Activated CD8-positive, alpha-beta memory T cell treated with anti-CD3 and anti-CD28 coated beads, Interleukin-2, amount 50 U/mL, for 1 hour (primary cell): Measurements from ENCODE around the gene UBR2.
"Not testable (repeated sequence)": the region's sequence is repeated elsewhere in the genome, so short reads cannot be mapped to it uniquely, and the experiment has no call there.

Source experiments
- DNase-seq: peaks from one replicate; pipeline ENCODE4 v3.0.0-alpha.2; 2020; ENCODE audit errors: extremely low read depth

The UBR2 gene

DNA sequence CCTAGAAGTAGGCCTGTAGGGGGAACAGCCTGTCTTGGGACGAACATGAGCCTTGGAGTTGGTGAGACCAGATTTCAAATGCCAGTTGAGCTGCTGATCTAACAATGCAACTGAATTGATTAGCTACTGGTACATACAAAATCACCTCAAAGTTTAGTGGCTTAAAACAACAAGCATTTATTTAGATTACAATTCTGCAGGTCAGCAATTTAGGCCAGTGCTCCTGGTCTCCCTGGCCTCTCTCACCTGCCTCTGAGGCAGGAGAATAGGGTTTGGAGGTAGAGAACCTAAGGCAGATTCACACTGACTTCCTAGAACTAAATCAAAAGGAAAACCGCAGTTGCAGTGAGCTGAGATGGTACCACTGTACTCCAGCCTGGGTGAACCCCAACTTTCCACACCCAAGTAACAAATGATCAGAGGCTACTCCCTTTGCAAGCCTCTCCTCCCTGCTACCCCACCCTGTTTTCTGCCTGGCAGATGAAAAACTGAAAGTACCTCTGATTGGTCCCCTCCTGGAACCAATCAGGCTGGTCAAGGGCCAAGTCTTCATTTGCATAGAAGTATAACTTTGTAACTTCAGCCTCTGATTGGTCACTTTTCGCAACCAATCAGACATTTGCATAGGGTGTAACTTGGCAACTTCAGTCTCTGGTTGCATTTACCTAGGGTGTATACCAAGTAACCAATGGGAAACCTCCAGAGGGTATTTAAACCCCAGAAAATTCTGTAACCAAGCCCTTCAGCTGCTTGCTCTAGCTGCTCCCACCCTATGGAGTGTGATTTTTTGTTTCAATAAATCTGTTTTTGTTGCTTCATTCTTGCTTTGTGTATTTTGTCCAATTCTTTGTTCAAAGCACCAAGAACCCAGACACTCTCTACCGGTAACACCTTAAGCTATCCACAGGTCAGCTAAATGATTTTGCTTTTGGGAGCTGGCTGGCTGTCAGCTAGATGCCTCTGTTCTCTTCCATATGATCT is 8.1 kb upstream of the UBR2 start:
- no peak for DNase-seq

DNA sequence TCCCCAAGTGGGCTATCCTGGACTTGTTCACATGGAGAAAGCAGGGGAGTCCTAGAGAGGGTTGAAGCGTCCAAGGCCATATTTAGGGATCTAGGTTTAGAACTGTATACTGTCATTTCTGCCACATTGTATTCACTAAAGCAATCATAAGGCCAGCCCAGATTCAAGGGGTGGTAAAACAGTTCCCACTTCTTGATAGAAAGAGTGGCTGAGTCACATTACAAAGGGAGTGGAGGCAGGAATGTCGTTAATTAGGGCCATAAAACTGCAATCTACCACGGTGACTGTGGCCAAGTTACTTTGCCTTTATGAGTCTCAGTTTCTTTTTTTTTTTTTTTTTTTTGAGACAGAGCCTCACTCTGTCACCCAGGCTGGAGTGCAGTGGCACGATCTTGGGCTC is 7.4 kb upstream of the UBR2 start:
- DNase-seq = no peak

DNA sequence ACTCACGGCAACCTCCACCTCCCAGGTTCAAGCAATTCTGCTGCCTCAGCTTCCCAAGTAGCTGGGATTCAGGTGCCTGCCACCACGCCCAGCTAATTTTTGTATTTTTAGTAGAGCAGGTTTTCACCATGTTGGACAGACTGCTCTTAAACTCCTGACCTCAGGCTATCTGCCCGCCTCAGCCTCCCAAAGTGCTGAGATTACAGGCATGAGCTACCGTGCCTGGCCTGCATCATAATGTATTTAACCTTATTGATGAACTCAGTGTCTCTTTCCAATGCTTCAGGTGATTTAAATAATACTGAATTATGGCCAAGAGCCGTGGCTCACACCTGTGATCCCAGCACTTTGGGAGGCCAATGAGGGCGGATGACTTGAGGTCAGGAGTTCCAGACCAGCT is 4.6 kb upstream of the UBR2 start:
- not testable (repeated sequence) for DNase-seq

- no peak for DNase-seq
Observed at GRCh38 chr6:42561986-42562385, 1.8 kb upstream of the UBR2 start.

DNA sequence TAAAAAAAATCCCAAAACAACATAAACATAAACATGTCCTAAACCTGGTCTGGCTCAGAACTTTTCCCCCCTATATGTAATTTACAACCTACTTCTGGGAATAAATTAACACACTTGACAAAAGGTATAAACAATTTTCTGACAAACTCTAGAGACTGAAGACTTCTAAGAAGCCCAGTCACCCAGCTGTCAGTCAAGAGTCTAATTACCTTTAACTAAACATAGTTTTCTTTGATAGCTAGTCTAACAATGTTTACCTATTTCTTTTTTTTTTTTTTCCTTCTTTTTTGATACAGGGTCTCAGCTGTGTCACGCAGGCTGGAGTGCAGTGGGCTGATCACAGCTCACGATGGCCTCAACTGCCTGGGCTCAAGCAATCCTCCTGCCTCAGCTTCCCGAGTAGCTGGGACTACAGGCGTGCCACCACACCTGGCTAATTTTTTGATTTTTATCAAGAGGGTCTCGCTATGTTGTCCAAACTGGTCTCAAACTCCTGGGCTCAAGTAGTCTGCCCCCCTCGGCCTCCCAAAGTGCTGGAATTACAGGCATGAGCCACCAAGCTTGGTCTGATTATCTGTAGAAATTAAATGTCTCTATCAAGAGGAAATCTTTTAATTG is 932 bp upstream of the UBR2 start:
- no peak for DNase-seq

GRCh38 chr6:42564506-42564825 is 637 bp downstream of the UBR2 start:
- DNase-seq = no peak

- no peak for DNase-seq
Observed at GRCh38 chr6:42565823-42566613, 2.2 kb downstream of the UBR2 start.

GRCh38 chr6:42566614-42567208 is 2.9 kb downstream of the UBR2 start:
- DNase-seq = no peak

DNA sequence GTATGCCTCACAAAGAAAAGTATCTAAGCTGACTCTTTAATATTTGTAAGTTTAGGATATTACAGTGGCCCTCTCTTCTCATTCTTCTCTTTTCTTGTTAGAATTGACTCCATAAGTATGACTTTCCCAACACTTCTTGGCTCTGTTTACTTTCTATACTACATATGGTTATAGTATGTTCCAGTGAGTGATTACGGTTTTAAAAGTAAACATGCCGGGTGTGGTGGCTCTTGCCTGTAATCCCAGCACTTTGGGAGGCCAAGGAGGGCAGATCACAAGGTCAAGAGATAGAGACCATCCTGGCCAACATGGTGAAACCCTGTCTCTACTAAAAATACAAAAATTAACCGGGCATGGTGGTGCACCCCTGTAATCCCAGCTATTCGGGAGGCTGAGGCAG is 3.4 kb downstream of the UBR2 start:
- not testable (repeated sequence) for DNase-seq

DNA sequence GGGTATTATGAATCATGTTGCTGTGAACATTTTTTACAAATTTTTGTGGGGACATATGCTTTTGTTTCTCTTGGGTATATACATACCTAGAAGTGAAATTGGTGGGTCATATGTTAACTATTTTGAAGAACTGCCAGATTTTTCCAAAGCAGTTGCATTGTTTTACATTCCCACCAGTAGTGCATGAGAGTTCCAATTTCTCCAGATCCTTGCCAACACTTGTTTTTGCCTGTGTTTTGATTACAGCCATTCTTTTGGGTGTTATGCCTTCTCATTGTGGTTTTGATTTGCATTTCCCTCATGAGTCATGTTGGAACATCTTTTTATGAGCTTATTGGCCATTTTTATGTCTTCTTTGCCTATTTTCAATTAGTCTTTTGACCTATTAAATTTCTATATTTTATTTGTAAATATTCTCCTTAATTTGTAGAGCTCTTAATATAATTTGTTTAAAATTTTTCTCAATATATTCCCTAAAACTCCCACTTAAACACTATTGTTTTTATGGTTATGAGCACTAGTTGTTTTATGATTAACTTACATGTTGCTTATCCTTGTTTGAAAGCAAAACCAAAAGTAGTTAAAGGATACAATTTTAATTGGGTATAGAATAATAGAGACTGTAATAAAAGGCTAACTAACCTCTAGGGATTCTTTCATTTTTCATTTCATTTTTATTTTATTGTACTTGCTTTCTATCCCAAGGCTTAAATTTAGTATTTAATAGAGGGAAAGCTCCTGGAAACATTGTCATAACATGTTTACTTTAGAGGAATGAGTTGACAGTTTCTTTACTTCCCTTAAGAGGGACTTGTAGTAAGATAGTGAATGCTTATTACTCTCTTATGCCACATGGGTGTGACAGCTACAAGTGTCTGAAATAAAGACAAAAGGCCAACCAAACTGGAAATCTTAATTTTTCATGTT is 5.5 kb downstream of the UBR2 start:
- no peak for DNase-seq

- DNase-seq = no peak
Observed at GRCh38 chr6:42571611-42572342, 7.9 kb downstream of the UBR2 start.

- DNase-seq = no peak
Observed at GRCh38 chr6:42572523-42572922, 8.7 kb downstream of the UBR2 start.

DNA sequence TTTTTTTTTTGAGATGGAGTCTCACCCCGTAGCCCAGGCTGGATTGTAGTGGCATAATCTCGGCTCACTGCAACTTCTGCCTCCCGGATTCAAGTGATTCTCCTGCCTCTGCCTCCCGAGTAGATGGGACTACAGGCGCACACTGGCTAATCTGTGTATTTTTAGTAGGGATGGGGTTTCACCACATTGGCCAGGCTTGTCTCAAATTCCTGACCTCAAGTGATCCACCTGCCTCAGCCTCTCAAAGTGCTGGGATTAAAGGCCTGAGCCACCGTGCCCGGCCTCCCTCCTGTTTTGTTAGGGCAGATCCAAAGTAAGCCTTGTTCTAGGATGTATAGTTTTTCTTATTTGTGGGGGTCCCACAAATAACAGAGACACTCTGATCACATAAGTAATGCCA is 12.7 kb downstream of the UBR2 start:
- DNase-seq = not testable (repeated sequence)

DNA sequence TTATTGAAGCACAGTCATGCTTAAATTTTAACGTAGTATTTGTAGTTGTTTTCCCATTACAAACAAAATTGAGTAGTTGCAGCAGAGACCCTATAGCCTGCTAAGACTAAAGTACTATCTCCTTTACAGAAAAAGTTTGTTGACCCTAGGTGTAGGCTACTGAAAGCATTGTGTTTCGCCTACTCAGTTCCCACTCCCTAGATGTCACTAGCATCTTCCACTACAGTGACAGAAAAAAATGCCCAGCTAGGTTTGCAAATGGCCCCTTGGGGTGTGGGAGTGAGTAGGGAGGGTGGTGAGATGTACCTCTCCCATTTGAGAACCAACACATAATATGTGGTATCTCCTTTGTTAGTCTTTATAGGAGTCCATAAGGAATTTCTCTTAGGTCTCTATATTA is 34.5 kb downstream of the UBR2 start:
- no peak for DNase-seq

GRCh38 chr6:42599558-42599957 is 35.7 kb downstream of the UBR2 start:
- DNase-seq = no peak

DNA sequence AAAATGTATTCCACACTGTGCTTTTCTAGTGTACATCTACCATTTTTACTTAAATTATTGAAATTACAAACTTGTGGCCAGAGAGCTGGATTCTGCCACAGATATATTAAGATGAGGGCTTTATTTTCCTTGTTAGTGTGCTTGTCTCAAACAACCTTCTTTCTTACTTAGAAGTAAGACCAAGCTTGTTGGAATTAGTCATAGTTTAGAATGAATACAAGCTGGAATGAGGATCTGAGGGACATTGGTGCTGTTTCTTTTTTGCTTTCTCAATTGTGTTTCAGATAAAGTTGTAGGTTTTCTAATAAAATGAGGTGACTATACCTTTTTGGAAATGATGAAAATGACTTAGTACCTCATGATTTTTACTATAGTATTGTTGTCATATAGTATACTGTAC is 40.3 kb downstream of the UBR2 start:
- DNase-seq = no peak

- DNase-seq = not testable (repeated sequence)
Observed at GRCh38 chr6:42604699-42605098, 40.9 kb downstream of the UBR2 start.

GRCh38 chr6:42610416-42610815 is 46.6 kb downstream of the UBR2 start:
- no peak for DNase-seq

DNA sequence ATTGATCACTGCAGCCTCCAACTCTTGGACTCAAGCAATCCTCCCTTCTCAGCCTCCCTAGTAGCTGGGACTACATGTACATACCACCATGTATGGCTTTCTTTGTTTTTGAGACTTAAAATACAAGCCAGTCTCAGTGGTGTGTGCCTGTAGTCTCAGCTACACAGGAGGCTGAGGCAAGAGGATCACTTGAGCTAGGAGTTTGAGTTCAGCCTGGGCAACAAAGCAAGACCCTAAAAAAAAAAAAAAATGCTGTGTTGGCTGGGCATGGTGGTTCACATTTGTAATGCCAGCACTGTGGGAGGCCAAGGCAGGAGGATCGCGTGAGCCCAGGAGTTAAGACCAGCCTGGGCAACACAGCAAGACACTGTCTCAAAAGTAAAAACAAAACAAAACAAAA is 51.7 kb downstream of the UBR2 start:
- no peak for DNase-seq

- DNase-seq = no peak
Observed at GRCh38 chr6:42616716-42617115, 52.9 kb downstream of the UBR2 start.
